Vagina (tissue), 2 donors: ENCODE measurements around the gene BRIP1. TPM values are rescaled to one million over a fixed set of nuclear protein-coding genes. Genes with fewer than 3 reads are reported as not detected.
"Not testable (repeated sequence)": the region's sequence is repeated elsewhere in the genome, so short reads cannot be mapped to it uniquely, and the experiment has no call there.

ENCODE experiments used
- DNase-seq, 2 donors: peaks; one replicate each; pipeline ENCODE4 v3.0.0-alpha.2; 2017; ENCODE audit errors: extremely low spot score in 2 of 2
- H3K27ac ChIP-seq: fragments of 200-600 bp; sonication (generic); one replicate; pipeline ENCODE4 v1.5.1; 2019
- H3K27me3 ChIP-seq: fragments of 200-600 bp; sonication (generic); one replicate; pipeline ENCODE4 v1.5.1; 2019
- H3K36me3 ChIP-seq, 2 donors: fragments of 200-600 bp; sonication (generic); one replicate each; pipeline ENCODE4 v1.5.1; 2017 to 2019
- H3K4me1 ChIP-seq: fragments of 200-600 bp; sonication (generic); one replicate; pipeline ENCODE4 v1.5.1; 2019
- H3K4me3 ChIP-seq, 2 donors: fragments of 200-600 bp; sonication (generic); 1 replicate in 1 of 2; 2 replicates in 1 of 2; pipeline ENCODE4 v1.5.1; 2016 to 2019
- H3K9me3 ChIP-seq: fragments of 200-600 bp; sonication (generic); one replicate; pipeline ENCODE4 v1.5.1; 2019
- POLR2A ChIP-seq, 2 donors: fragments of 450-650 bp; IDR thresholded peaks; one replicate each; pipeline ENCODE4 v1.6.1; 2017; ENCODE audit warnings: antibody characterized with exemption in 2 of 2, mild to moderate bottlenecking in 2 of 2, moderate library complexity in 2 of 2
- POLR2AphosphoS5 ChIP-seq, 2 donors: sonication (generic); formaldehyde crosslinking; IDR thresholded peaks; one replicate each; pipeline ENCODE4 v1.9.0; 2017; ENCODE audit warnings: antibody characterized with exemption in 2 of 2, mild to moderate bottlenecking in 2 of 2, low read depth in 1 of 2; ENCODE audit not compliant: insufficient read depth in 1 of 2
- intact Hi-C: fragments of 100-400 bp; cut with DNase I; formaldehyde crosslinking; loops from one replicate; pipeline ENCODE4 v1.15.1; 2023
- total RNA-seq: library from RNA; depleted of rRNA; stranded (reverse); fragments of >200 nt; gene quantifications from one replicate; pipeline ENCODE4 v1.2.3, GENCODE V29; 2016
- TF ChIP-seq, protein P1 (sequence below), 3 experiments: fragments of 450-650 bp in 2 of 3; fragments of 200-600 bp in 1 of 3; sonication (generic) in 1 of 3; IDR thresholded peaks; one replicate each; pipeline ENCODE4 v1.5.1; 2017 to 2019; ENCODE audit warnings: antibody characterized with exemption in 3 of 3, mild to moderate bottlenecking in 2 of 3, moderate library complexity in 2 of 3

BRIP1 gene
- total RNA-seq, 1 donor from 2014 or later, result 0.98 TPM

- H3K27ac ChIP-seq, H3K36me3 ChIP-seq, intact Hi-C loops, H3K4me1 ChIP-seq, H3K27me3 ChIP-seq, H3K4me3 ChIP-seq, H3K9me3 ChIP-seq, DNase-seq: not testable (repeated sequence)
Measured at GRCh38 chr17:61673019-61673897, 190.1 kb downstream of the BRIP1 start.

DNA sequence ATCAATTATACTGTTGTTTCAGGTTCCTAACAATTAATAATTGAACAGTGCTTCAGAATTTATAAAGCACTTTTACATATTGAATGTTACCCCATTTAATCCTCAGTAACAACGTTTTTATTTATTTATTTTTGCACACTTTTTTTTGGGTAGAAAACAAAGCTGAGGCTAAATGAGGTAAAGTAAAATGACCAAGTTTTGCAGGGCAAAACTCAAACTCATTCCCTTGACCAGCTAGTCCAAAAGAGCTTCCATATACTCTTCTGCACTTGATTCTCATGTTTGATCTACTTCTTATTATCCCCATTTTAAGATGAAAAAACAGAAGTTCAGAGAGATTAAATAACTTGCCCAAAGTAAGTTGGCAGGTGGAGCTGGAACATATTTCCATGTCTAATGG, 191.2 kb downstream of the BRIP1 start:
- H3K4me1 ChIP-seq, result no peaks in the 10 kb centered on the region
- intact Hi-C loops, result no loop called here
- DNase-seq, result no peak
- no peaks in the 10 kb centered on the region for H3K36me3 ChIP-seq
- no peaks in the 10 kb centered on the region for H3K9me3 ChIP-seq
- TF ChIP-seq POLR2A (IDR thresholded peaks at IDR 0.05), result no peak
- TF ChIP-seq, protein P1, sequence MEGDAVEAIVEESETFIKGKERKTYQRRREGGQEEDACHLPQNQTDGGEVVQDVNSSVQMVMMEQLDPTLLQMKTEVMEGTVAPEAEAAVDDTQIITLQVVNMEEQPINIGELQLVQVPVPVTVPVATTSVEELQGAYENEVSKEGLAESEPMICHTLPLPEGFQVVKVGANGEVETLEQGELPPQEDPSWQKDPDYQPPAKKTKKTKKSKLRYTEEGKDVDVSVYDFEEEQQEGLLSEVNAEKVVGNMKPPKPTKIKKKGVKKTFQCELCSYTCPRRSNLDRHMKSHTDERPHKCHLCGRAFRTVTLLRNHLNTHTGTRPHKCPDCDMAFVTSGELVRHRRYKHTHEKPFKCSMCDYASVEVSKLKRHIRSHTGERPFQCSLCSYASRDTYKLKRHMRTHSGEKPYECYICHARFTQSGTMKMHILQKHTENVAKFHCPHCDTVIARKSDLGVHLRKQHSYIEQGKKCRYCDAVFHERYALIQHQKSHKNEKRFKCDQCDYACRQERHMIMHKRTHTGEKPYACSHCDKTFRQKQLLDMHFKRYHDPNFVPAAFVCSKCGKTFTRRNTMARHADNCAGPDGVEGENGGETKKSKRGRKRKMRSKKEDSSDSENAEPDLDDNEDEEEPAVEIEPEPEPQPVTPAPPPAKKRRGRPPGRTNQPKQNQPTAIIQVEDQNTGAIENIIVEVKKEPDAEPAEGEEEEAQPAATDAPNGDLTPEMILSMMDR (IDR thresholded peaks at IDR 0.05), result no peak
- no peaks in the 10 kb centered on the region for H3K27me3 ChIP-seq
- no peak overlapping the region for H3K4me3 ChIP-seq
- H3K27ac ChIP-seq, result no peak overlapping the region

GRCh38 chr17:61670691-61671090, 192.6 kb downstream of the BRIP1 start:
- intact Hi-C loops, result no loop called here
- Histone ChIP-seq H3K36me3 (no peaks in the 10 kb centered on the region), H3K9me3 (no peaks in the 10 kb centered on the region), H3K4me3 (no peak overlapping the region), H3K4me1 (no peaks in the 10 kb centered on the region), H3K27me3 (no peaks in the 10 kb centered on the region), H3K27ac (no peak overlapping the region)
- no peak for DNase-seq
- no peak for TF ChIP-seq POLR2A (IDR thresholded peaks at IDR 0.05)

DNA sequence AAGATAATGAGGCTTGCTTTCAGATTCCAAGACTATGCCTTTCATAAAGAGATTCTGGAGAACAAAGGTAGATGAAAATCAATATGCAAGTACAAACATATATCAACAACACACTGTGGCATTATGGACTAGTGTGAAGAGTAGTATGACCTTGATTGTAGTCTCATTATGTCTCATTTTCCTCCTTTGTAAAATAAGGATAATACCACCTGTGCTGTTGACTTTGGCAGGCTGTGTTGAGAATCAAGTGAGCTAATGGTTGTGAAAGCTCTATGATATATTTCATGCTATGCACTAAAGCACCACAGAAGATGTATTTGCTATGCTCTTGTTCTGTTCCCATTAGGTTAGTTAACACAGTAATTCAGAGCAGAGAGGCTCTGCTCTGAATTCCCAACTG, 193.8 kb downstream of the BRIP1 start:
- Histone ChIP-seq H3K36me3 (no peaks in the 10 kb centered on the region), H3K27me3 (no peaks in the 10 kb centered on the region), H3K4me3 (no peak overlapping the region), H3K9me3 (no peaks in the 10 kb centered on the region), H3K27ac (no peak overlapping the region), H3K4me1 (no peaks in the 10 kb centered on the region)
- DNase-seq, result no peak
- TF ChIP-seq POLR2A (IDR thresholded peaks at IDR 0.05) (no peak), POLR2AphosphoS5 (IDR thresholded peaks at IDR 0.05; ENCODE audit: insufficient read depth in 1 of 2, low read depth in 1 of 2) (no peak)
- TF ChIP-seq, protein P1 (IDR thresholded peaks at IDR 0.05), result no peak
- intact Hi-C loops, result no loop called here

- intact Hi-C loops, result no loop called here
Measured at GRCh38 chr17:61668486-61668885, 194.8 kb downstream of the BRIP1 start.

DNA sequence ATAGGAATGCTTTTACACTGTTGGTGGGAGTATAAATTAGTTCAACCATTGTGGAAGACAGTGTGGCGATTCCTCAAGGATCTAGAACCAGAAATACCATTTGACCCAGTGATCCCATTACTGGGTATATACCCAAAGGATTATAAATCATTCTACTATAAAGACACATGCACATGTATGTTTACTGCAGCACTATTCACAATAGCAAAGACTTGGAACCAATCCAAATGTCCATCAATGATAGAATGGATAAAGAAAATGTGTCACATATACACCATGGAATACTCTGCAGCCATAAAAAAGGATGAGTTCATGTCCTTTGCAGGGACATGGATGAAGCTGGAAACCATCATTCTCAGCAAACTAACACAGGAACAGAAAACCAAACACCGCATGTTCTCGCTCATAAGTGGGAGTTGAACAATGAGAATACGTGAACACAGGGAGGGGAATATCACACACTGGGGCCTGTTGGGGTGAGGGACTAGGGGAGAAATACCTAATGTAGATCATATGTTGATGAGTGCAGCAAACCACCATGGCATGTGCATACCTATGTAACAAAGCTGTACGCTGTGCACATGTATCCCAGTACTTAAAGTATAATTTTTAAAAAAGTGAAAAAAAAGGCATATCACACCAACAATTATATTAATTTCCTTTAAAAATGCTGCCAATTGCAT, 196.8 kb downstream of the BRIP1 start:
- H3K4me3 ChIP-seq, H3K27me3 ChIP-seq, H3K36me3 ChIP-seq, H3K9me3 ChIP-seq, H3K4me1 ChIP-seq, DNase-seq, H3K27ac ChIP-seq, intact Hi-C loops: not testable (repeated sequence)

More at GRCh38 chr17:61668486-61668885, 194.8 kb downstream of the BRIP1 start:
- H3K4me1 ChIP-seq, result no peaks in the 10 kb centered on the region
- H3K36me3 ChIP-seq, result no peaks in the 10 kb centered on the region
- DNase-seq, result no peak
- H3K27me3 ChIP-seq, result no peaks in the 10 kb centered on the region
- no peak overlapping the region for H3K27ac ChIP-seq
- no peak for TF ChIP-seq POLR2AphosphoS5 (IDR thresholded peaks at IDR 0.05; ENCODE audit: insufficient read depth in 1 of 2, low read depth in 1 of 2)
- TF ChIP-seq POLR2A (IDR thresholded peaks at IDR 0.05), result no peak
- TF ChIP-seq, protein P1 (IDR thresholded peaks at IDR 0.05), result no peak
- H3K4me3 ChIP-seq, result no peak overlapping the region
- H3K9me3 ChIP-seq, result no peaks in the 10 kb centered on the region
